Measurements from ENCODE around the gene SLC47A1. TPM values are rescaled to one million over a fixed set of nuclear protein-coding genes. Genes with fewer than 3 reads are reported as not detected.

SLC47A1 gene
- total RNA-seq, 6 experiments from 2014 or later = 47.5 to 182 (median 67.4) TPM

- Histone ChIP-seq H3K9me3 (no peaks in the 10 kb centered on the region), H3K4me1 (no peaks in the 10 kb centered on the region), H3K27me3 (no peaks in the 10 kb centered on the region), H3K4me3 (no peak overlapping the region), H3K27ac (no peak overlapping the region), H3K36me3 (no peaks in the 10 kb centered on the region)
- 74% methylated on average over 11 of the region's 12 CpGs for WGBS (ENCODE audit: insufficient coverage, low coverage, low lambda C conversion rate, missing lambda C conversion rate)
- intact Hi-C loops (cut with DNase I) = no loop called here
- ATAC-seq (peak in 1 of 4 donors; percentile 25), DNase-seq (no peak)
- no peak for TF ChIP-seq POLR2A (IDR thresholded peaks at IDR 0.05)
- TF ChIP-seq, protein P1, sequence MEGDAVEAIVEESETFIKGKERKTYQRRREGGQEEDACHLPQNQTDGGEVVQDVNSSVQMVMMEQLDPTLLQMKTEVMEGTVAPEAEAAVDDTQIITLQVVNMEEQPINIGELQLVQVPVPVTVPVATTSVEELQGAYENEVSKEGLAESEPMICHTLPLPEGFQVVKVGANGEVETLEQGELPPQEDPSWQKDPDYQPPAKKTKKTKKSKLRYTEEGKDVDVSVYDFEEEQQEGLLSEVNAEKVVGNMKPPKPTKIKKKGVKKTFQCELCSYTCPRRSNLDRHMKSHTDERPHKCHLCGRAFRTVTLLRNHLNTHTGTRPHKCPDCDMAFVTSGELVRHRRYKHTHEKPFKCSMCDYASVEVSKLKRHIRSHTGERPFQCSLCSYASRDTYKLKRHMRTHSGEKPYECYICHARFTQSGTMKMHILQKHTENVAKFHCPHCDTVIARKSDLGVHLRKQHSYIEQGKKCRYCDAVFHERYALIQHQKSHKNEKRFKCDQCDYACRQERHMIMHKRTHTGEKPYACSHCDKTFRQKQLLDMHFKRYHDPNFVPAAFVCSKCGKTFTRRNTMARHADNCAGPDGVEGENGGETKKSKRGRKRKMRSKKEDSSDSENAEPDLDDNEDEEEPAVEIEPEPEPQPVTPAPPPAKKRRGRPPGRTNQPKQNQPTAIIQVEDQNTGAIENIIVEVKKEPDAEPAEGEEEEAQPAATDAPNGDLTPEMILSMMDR (IDR thresholded peaks at IDR 0.05) = no peak
Measured at GRCh38 chr17:19487024-19487600, 46.5 kb upstream of the SLC47A1 start.

DNA sequence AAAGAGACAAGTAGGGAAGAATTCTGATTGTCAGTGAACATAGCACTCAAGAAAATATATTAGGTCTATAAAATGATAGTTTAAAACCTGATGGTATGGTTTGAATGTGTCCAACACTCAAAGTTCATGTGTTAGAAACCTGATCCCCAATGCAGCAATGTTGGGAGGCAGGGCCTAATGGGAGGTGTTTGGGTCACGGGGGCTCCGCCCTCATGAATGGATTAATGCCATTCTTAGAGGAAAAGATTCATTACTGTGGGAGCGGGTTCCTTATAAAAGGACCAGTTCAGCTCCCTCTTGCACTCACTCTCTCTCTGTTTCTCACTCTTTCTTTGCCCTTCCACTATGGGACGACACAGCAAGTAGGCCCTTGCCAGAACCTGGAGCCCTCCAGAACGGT is 41.5 kb upstream of the SLC47A1 start:
- H3K4me1 ChIP-seq = no peaks in the 10 kb centered on the region
- no peaks in the 10 kb centered on the region for H3K36me3 ChIP-seq
- H3K27ac ChIP-seq = no peak overlapping the region
- intact Hi-C loops (cut with DNase I) = no loop called here
- ATAC-seq (no peak), DNase-seq (no peak)
- H3K27me3 ChIP-seq = no peaks in the 10 kb centered on the region
- H3K4me3 ChIP-seq = no peak overlapping the region
- TF ChIP-seq, protein P1 (IDR thresholded peaks at IDR 0.05) = no peak
- no peak for TF ChIP-seq POLR2A (IDR thresholded peaks at IDR 0.05)
- no peaks in the 10 kb centered on the region for H3K9me3 ChIP-seq
- WGBS (ENCODE audit: insufficient coverage, low coverage, low lambda C conversion rate, missing lambda C conversion rate) = 80% methylated on average over 4 of the region's 5 CpGs

GRCh38 chr17:19494961-19495806 is 38.5 kb upstream of the SLC47A1 start:
- 96% methylated on average over 20 of the region's 40 CpGs for WGBS (ENCODE audit: insufficient coverage, low coverage, low lambda C conversion rate, missing lambda C conversion rate)
- DNase-seq = no peak
- intact Hi-C loops (cut with DNase I) = no loop called here

DNA sequence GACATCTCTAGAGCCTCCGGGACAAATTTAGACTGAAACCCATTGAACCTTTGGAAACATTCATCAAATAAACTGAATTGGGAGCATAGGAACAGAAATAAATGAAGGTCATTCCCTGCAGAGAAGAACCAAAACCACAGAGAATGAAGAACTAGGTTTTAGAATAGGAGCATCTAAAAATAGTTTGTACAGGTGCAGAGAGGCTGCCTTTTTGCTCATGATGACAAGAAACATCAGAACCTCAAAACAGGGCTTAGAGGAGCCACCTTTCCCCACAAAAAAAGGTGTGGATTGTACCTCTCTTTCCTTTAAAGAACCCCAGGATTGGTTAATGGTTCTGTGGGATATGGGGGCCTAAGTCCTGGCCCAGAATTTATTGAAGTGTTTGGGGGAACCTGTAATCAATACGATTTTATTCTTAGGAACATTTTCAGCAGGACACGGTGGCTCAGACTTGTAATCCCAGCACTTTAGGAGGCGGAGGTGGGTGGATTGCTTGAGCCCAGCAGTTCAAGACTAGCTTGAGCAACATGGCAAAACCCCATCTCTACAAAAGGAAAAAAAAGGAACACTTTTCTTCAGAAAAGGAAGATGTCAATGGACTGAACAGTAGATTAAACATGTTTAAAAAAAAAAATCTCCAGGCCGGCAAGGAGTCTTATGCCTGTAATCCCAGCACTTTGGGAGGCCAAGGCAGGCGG is 37.7 kb upstream of the SLC47A1 start:
- Histone ChIP-seq H3K9me3 (no peaks in the 10 kb centered on the region), H3K4me3 (no peak overlapping the region), H3K27ac (no peak overlapping the region), H3K36me3 (no peaks in the 10 kb centered on the region), H3K27me3 (no peaks in the 10 kb centered on the region), H3K4me1 (no peaks in the 10 kb centered on the region)
- DNase-seq = no peak
- ATAC-seq = no peak
- TF ChIP-seq POLR2A (IDR thresholded peaks at IDR 0.05) = no peak
- TF ChIP-seq, protein P1 (IDR thresholded peaks at IDR 0.05) = no peak
- intact Hi-C loops (cut with DNase I) = no loop called here
- WGBS (ENCODE audit: insufficient coverage, low coverage, low lambda C conversion rate, missing lambda C conversion rate) = 93% methylated on average over 6 of the region's 6 CpGs

More at GRCh38 chr17:19494961-19495806, 38.5 kb upstream of the SLC47A1 start:
- no peaks in the 10 kb centered on the region for H3K9me3 ChIP-seq
- H3K4me3 ChIP-seq = no peak overlapping the region
- no peak overlapping the region for H3K27ac ChIP-seq
- no peaks in the 10 kb centered on the region for H3K36me3 ChIP-seq
- no peaks in the 10 kb centered on the region for H3K4me1 ChIP-seq
- TF ChIP-seq, protein P1 (IDR thresholded peaks at IDR 0.05) = no peak
- no peaks in the 10 kb centered on the region for H3K27me3 ChIP-seq
- ATAC-seq = no peak
